Stimulated activated CD4-positive, alpha-beta T cell treated with anti-CD3 and anti-CD28 coated beads, Interleukin-1b, Interleukin-23, amount 100 ng/mL, for 4 hours (primary cell): ENCODE measurements around the gene MSANTD4.
"Not testable (repeated sequence)": the region's sequence is repeated elsewhere in the genome, so short reads cannot be mapped to it uniquely, and the experiment has no call there.

Experiments
- DNase-seq, 2 donors: peaks; one replicate each; pipeline ENCODE4 v3.0.0-alpha.2; 2020; ENCODE audit warnings: low read depth in 2 of 2

The MSANTD4 gene

DNA sequence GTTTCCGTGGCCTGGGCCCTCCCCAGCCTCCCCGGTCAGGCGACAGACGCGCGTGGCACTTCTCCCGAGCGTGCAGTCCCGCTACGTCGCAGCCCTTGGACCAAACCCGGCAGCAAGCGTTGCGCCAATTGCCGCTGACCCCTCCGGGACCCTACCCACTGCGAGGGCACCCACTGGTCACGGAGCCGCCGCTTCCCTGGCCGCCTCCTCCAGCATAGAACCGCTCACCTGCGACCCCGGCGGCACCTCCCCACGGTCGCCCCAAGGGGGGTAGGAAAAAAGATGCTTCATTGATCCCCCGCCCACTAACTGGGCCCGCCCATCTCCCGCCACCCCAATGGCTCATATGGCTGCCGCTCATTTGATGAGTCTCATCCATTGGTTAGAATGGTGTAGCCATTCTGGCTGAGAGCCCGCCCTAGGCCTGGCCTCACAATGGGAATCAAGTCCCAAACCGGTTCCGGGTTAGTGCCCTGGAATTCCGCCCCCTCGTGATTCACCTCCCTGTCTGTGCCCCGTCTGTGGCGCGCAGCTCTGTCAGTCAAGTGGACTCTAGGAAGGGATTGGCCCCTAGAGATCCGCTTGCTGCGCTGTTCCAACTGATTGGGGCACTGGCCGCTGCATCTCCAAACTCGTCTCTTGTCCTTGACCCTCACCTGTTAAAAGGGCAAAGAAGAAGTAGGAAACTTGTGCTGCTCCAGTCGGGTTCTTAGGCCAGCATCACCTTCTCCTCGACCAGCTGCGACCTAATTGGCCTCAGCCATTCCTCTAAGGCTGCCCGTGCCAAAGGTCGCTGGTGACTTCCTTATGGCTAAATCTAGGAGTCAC, at the start of gene MSANTD4:
TSS of gene MSANTD4 (minus strand) at position 274 of the 828 bp plus-strand sequence. CDS start 11,323 bp downstream, outside the sequence.
- DNase-seq, result peak; percentile 93

DNA sequence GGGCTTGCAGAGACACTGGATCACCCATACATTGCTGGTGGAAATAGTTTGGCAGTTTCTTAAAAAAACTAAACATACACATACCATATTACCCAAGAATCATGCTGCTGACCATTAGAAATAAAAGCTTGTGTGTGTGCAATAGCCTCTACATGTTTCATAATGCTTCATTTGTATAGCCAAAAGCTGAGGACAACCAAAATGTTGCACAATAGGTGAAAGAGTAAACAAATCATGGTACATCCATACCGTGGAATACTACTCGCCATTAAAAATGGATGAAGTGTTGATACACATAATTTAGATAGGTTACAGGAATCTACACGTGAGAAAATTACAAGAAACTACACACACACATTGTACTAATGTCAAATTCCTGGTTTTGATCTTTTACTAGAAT, 48.6 kb upstream of the MSANTD4 start:
- DNase-seq, result no peak

DNA sequence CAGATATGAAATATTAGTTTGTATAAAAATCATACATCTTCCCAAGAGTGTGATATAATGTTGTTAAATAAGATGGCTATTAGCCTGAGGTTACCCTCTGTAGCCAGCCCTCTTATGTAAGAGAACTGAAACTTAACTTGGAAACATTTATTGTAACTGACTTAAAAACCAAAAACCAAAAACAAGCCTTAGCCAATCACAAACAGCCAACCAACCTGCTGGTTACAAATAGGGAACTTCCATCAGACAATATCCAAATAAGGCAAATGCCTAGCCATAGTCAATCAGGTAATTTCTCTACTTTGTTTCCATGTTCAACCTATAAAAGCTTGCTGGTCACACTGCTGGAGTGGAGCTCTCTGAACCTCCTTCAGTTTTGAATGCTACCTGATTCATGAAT, 41.0 kb upstream of the MSANTD4 start:
- DNase-seq, result no peak

DNA sequence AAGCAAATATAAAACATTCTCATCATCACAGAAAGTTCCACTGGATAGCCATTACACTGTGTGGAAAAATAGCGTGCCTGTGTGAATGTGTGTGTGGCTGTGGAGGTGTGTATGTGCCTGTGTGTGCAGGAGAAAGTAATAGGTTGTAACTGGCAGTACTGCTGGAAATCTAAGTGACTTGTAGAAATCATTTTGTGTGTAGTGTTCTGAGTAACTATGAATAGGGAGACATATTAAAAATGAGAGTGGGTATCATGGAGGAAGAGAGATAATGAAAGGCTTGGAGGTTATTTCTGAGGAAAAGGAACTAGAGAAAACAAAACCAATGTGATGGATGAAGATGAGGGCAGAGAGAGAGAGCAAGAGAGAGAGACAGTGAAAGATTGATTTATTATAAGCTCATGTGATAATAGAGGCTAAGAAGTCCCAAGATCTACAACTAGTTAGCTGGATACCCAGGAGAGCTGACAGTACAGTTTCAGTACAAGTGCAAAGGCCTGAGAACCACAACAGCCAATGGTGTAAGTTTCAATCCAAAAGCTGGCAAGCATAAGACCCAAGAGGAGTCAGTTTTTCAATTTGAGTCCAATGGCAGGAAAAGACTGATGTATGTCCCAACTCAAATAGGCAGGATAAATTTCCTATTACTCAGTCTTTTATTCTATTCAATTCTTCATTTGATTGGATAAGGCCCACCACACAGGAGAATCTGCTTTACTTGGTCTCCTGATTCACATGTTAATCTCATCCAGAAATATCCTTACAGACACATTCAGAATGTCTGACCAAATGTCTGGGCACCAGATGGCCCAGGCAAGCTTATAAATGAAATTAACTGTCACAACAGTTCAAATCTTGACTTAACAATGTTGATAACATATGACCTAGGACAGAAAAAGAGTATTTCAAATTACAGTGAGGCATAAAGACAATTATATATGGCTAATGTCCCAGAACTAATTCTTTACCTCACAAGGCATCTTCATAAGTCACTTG, 40.2 kb upstream of the MSANTD4 start:
- no peak for DNase-seq

DNA sequence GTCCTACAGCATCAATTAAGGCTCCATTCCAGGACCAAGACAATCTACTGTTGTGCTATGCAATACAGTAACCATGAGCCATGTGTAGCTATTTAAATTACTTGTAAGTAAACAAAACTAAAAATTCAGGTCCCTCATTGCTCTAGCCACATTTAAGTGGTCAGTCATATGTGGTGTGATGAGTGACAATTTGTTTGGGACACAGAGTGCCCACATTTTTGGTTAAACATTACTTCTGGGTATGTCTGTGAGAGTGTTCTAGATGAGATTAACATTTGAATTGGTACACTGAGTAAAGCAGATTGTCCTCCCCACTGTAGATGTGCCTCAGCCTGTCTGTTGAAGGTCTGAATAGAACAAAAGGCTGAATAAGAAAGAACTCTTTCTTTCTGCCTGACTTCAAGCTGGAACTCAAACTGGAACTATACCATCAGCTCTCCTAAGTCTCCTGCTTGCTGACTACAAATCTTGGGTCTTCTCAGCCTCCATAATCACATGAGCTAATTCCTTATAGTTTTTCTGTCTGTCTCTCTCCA, 39.3 kb upstream of the MSANTD4 start:
- DNase-seq, result no peak

DNA sequence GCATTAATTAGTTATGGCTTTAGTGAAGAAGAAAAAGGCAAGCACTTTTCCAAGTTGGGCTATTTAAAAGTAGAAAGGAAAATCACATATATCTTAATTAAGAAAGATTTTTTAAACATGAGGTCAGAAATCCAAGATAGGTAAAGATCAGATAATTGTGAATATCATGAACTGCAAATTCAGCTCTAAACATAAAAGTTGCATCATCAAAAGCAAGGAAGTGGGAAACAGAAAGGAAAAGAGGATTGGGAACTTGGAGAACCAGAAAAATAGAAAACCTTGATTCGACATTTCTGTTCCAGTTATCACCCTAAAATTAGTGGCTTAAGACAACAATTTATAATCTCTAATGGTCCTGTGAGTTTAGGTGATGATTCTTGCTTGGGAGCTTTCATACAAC, 37.6 kb upstream of the MSANTD4 start:
- no peak for DNase-seq

DNA sequence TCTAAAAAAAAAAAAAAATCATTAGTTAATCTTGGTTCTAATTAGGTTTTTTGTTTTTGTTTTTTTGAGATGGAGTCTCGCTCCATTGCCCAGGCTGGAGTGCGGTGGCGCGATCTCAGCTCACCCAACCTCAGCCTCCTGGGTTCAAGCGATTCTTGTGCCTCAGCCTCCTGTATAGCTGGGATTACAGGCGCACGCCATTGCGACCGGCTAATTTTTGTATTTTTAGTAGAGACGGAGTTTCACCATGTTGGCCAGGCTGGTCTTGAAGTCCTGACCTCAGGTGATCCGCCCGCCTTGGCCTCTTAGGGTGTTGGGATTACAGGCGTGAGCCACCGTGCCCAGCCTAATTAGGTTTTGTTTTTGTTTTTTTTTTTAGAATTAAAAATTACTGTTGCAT, 36.3 kb upstream of the MSANTD4 start:
- not testable (repeated sequence) for DNase-seq

DNA sequence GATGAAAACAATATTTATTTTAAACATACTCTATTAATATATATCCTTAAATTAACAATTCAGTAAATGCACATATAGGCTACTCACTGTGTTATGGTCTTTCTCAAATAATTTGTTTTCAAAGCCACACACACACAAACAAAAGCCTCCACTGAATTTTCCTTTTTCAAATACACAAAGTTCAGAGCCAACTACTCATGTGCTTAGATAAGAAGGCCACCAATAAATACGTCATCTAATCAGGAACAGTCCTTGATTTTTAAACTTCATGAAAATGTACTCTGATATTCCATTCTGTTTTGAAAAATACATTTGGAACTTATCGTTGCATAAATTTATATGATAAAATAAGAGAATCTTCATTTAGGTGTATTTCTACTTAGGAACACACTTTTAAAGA, 29.1 kb upstream of the MSANTD4 start:
- DNase-seq, result no peak

DNA sequence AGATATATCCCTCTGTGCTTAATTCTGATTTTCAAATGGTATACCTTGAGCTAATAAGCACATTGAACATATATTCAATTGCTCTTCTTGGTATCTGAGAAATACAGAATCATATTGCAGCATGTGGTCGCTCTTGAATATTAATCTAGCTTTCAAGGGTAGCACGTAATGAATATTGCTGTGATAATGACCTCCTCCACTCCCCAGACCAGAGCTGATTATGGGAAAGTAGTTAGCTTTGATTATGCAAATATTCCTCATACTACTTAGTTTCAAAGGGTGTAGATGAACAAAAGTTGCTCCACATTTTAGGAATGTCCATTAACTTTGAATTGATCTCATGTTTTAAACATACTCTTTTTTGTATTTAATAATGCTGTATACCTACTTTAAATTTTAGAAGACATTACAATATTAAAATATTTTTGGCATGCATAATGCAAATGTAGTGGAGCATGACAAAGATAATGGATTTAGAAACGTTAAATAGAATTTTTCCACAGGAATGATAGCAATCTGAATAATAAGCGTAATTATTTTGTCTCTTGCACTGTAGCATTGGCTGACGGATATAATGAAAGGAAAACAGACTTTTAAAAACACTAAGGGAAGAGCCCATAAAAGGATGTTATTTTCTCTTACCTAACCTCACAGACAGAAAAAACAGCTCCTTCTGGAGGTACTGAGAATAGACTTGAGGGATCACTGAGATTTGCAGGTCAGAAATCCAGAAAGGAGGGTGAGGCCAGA, 27.9 kb upstream of the MSANTD4 start:
- DNase-seq, result no peak

DNA sequence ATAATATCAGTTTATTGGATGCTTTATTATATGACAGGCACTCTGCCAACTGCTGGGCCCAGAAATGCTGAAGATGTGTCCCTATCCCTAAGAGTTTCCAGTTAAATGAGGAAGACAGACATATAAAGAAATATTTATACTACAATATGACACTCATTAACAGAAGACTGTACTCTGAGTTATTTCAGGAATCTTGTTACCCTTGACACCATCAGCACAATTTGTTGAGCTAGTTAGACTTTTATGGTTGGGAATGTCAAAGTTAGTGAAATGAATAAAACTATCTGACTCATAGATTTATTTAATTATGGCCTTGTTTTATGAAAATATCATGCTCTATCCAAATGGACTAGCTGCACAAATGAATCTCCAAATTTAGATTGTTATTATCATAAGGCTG, 25.6 kb upstream of the MSANTD4 start:
- DNase-seq, result no peak

DNA sequence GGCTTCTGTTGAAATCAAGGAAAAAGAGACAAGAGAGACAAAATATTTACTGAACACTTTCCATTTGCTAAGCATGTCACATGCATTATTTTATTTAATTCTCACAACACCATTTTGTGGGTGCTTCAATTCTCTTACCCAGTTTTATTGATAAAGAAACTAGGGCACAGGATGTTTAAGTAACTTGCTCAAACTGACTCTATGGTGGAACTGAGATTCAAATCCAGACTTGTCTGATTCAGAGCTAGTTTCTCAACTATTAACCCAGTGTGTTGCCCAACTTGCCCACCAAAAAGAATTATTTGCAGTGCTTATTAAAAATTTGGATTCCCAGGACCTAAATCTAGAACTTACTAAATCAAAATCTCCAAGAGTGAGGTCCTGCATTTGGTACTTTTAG, 21.5 kb upstream of the MSANTD4 start:
- no peak for DNase-seq

DNA sequence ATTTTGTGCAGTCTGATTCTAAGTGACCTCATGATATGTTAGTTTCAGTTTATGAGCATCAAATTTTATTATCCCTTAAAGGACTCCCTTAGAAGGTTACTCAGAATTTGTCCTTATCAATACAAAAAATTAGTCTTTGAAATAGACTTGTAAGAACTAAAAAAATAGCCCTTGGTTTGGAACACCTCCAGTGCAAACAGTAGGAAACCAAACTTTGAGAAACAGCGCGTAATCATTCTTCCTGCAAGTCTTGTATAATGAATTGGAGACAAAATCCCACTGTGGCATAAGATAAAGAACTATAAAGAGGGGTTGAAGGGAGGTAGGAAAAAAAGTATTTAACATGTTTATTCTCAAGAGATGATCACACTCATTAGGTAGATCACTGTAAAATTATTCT, 10.8 kb upstream of the MSANTD4 start:
- no peak for DNase-seq

DNA sequence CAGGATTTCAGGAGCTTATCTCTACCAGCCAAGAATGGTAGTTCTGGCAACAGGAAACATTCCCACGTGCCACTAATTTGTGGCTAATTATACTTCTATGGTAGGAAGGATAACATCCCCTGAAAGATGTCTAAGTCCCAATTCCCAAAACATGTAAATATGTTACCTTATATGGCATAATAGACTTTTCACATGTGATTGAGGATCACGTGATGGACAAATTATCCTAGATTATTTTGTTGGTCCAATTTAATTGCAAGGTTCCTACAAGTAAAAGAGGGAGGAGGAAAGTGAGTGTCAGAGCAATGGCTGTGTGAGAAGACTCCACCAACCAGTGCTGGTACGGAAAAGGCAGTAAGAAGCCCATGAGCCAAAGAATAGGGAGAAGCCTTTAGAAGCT, 9.9 kb upstream of the MSANTD4 start:
- DNase-seq, result no peak

DNA sequence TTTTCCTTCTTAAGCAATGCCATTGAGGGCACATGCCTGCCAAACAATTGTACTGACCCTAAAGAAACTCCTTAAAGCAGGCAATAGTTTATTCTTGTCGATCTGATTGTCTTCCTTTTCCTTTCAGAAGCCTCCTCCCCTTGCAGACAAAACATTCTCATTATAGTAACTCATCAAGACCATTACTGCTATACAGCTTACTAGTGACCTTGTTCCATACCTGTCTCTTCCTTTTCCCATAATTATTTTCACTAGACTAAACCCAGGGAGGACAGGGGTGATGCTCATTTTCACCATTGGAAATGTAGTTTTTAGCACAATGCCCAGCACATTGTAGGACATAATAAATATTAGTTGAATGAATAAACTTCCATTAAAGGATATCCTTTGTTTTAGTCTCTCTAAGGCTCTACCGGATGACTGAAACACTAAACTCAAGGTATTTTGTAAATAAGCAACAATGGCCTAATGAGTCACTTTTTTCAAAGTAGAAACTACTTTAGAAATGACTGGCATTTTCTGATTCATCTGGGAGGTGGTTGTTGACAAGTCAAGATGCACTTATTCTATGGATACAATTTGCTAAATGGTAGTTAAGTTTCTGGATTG, 9.3 kb upstream of the MSANTD4 start:
- no peak for DNase-seq

DNA sequence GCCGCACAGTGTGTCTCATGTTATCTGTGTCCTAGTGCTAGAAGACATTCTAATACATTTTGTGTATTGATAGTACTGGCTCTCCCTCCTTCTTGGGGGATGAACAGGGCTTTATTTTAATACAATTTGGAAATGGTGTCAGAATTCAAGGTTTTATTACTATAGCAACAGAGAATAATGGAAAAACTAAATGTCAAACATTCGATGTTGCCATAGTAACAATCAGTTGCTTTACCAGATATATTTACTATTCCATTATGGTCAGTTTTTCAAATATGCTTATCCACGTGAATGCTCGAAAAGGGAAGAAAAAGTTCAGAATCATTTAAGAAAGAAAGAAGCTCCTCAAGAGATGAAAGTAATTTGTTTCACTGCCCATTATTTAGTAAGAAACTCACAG, 8.6 kb upstream of the MSANTD4 start:
- DNase-seq, result no peak

DNA sequence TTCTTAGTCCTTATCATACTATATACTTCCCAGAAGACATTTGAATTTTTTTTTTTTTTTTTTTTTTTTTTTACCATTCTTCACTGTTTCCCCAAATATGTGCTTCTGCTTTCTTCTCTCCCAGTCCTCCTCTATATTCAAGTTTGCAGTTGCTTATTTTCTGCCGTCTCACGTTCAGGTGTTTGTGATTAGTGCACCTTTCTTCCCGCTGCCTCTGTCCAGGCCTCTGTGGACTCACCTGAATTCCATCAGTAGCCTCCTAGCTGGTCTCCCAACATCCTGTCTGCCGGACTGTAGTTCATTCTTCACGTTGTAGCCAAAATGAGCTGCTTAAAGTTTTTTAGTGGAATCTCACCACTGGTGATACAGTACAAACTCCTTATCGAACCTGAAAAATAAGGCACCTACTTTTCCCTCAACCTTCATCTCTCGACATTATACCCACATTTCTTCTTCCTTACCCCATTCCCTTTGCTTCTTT, 795 bp upstream of the MSANTD4 start:
- peak in 1 of 2 donors; percentile 1 for DNase-seq

DNA sequence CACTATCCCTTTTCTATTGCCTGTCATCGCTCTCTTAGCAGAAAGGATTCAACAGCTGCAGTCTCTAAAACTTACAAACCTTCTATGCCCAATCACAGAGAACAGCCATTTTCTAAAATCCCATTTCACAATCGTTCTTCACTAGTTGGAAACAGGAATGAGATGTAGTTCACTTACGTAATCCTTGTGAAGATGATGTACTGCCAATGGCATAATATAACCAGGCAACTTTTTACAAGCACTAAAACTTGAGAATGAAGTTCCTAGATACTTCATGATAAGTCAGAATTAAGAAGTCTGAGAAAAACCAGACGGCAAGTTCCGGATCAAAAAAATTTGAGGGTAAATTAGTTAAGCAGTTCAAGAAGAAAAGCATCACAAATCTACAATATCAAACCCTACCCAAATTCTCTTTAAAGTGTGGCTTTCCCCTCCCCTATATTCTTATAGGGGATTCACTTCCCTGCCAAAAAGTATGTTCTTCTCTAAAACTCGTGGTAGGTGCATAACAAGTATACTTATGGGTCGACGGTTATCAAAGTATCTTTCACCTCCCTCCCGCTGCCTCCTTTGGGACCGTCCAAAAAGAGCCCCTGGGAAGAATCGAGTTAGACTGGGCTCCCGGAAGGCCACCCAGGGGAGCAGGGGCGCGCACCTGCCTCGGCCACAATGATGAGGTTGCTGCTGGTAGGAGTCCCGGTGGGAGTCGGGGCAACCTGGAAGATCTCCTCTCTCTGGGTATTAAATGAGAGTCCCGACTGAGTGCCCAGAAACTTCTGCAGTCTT, 666 bp downstream of the MSANTD4 start:
- no peak for DNase-seq

DNA sequence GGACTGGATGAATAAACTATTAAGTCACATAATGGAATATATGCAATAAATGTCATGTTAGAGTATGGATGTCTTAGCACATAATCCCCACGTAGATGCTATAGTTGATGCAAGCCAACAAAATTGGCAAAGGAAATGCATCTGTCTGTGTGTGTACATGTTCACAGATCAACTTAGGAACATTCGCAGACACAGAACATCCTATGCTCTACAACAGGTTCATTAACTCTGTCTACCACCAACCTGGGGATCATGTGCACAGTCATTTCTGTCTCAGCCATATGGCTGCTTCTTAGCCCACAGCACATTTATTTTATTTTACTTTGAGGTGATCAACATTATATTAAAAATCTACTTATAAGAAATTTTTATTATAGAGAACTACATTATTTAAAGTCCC, 4.9 kb downstream of the MSANTD4 start:
- DNase-seq, result no peak

DNA sequence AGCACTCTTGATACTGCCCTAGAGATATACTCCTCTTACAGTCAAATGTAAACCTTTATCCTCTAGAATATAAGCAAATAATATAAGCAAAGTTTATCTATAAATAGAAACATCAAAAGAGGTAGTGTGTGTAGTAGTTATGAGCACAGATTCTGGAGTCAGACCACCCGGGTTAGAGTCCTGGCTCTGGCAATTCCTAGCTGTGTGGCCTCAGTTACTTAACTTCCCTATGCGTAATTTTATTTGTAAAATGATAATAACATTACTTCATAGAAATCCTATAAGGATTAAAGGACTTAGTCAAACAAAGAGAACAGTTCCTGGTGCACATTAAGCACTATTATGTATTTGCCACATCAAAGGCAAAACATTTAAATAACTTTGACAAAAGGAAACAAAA, 7.0 kb downstream of the MSANTD4 start:
- DNase-seq, result no peak

DNA sequence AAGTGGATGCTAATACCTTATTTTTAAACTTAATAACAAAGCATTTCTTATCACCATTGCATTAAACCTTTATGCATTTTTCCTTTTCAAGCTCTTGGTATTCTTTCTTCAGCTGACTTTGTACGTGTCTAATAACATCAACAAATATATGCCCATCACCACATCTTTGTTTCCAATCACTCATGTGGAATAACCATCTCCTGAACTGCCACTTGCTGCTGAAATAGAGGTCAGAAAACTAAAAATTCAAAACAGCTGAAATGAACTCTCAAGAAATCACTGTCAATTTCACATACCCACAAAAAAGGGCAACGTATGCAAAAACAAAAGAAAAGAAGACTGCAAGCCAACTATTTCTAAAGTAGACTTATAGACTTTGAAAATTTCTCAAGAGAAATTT, 7.4 kb downstream of the MSANTD4 start:
- no peak for DNase-seq
